Measurements from ENCODE around the gene ATP5PB.

ATP5PB gene

DNA sequence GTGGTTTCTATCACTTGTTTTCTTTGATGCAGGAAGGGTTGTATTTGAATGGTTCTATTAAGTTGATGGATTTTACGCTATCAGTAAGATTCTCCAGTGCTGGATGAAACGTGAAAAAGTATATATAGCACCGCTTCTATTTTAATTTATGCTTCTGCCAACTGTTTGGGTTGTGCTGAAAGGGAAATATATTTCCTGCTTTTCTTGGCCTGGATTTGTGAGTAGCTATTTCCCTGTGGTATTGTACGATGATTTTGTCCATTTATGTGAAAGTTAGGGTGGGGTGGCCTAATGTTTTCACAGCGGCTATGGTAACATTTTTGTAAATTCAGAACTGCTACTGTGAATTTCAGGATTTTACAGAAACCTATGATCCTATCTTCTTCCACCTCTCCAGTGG, 24.8 kb downstream of the ATP5PB start:
- no peaks in the 10 kb centered on the region for H3K9me2 ChIP-seq (ENCODE audit: low read depth, low read length)
- no peak overlapping the region for H3K4me2 ChIP-seq (ENCODE audit: low read length)
- H4K20me1 ChIP-seq (ENCODE audit: insufficient read depth, low read length) = no peaks in the 10 kb centered on the region
- no peak overlapping the region for H2AFZ ChIP-seq (ENCODE audit: low read length)
- no peak overlapping the region for H3K4me3 ChIP-seq (ENCODE audit: low read depth, low read length, poor library complexity, severe bottlenecking)
- H3K36me3 ChIP-seq (ENCODE audit: insufficient read depth, low read length) = peaks cover 14% of the 10 kb centered on the region
- no peaks in the 10 kb centered on the region for H3K9me3 ChIP-seq (ENCODE audit: low read length)
- H3K27ac ChIP-seq (ENCODE audit: low read depth, low read length, poor library complexity, severe bottlenecking) = no peak overlapping the region
- H3F3A ChIP-seq (ENCODE audit: insufficient read depth, low read length) = no peaks in the 10 kb centered on the region
- H3K9ac ChIP-seq (ENCODE audit: low read length) = no peak overlapping the region
- H3K79me2 ChIP-seq (ENCODE audit: insufficient read depth, low read length) = no peaks in the 10 kb centered on the region
- H3K4me1 ChIP-seq (ENCODE audit: insufficient read depth, low read length, severe bottlenecking) = peaks cover 39% of the 10 kb centered on the region
- no peak for TF ChIP-seq CTCF (IDR thresholded peaks at IDR 0.05; ENCODE audit: low read length)
- no peak for TF ChIP-seq EZH2 (IDR thresholded peaks at IDR 0.05; ENCODE audit: borderline replicate concordance, low read length)
- H3K27me3 ChIP-seq (ENCODE audit: insufficient read depth, low read length) = no peaks in the 10 kb centered on the region

DNA sequence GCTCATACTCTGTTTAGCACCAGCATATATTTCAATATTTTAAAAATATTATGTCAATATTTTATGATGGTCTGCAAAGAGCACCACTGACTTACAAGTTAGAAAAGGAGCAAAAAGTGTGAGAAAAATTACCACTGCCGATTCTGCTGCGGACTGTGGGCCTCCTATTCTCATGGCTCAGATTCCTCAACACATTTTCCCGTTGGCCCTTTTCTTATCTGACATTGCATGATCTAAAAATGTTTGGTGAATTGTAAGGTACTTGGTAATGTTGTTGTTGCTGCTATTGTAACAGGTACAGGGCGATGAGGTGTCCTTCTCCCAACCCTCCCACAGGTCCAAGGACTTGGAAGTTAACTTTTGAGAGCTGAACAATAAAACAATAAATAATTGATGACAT, 25.3 kb downstream of the ATP5PB start:
- H2AFZ ChIP-seq (ENCODE audit: low read length) = no peak overlapping the region
- H3K9ac ChIP-seq (ENCODE audit: low read length) = no peak overlapping the region
- no peaks in the 10 kb centered on the region for H3K9me3 ChIP-seq (ENCODE audit: low read length)
- peaks cover 10% of the 10 kb centered on the region; the same call in 1 of the 2 replicates for H3K36me3 ChIP-seq (ENCODE audit: insufficient read depth, low read length)
- H3K27me3 ChIP-seq (ENCODE audit: insufficient read depth, low read length) = no peaks in the 10 kb centered on the region
- no peaks in the 10 kb centered on the region for H3K9me2 ChIP-seq (ENCODE audit: low read depth, low read length)
- peaks cover 39% of the 10 kb centered on the region for H3K4me1 ChIP-seq (ENCODE audit: insufficient read depth, low read length, severe bottlenecking)
- H3K27ac ChIP-seq (ENCODE audit: low read depth, low read length, poor library complexity, severe bottlenecking) = no peak overlapping the region
- H3F3A ChIP-seq (ENCODE audit: insufficient read depth, low read length) = no peaks in the 10 kb centered on the region
- H3K4me3 ChIP-seq (ENCODE audit: low read depth, low read length, poor library complexity, severe bottlenecking) = no peak overlapping the region
- H3K79me2 ChIP-seq (ENCODE audit: insufficient read depth, low read length) = no peaks in the 10 kb centered on the region
- TF ChIP-seq EZH2 (IDR thresholded peaks at IDR 0.05; ENCODE audit: borderline replicate concordance, low read length) (no peak), CTCF (IDR thresholded peaks at IDR 0.05; ENCODE audit: low read length) (no peak)
- H4K20me1 ChIP-seq (ENCODE audit: insufficient read depth, low read length) = no peaks in the 10 kb centered on the region
- no peak overlapping the region for H3K4me2 ChIP-seq (ENCODE audit: low read length)

- H3K9ac ChIP-seq (ENCODE audit: low read length) = no peak overlapping the region
- peaks cover 33% of the 10 kb centered on the region for H3K4me1 ChIP-seq (ENCODE audit: insufficient read depth, low read length, severe bottlenecking)
- no peaks in the 10 kb centered on the region for H3F3A ChIP-seq (ENCODE audit: insufficient read depth, low read length)
- H3K27ac ChIP-seq (ENCODE audit: low read depth, low read length, poor library complexity, severe bottlenecking) = no peak overlapping the region
- no peaks in the 10 kb centered on the region for H3K9me2 ChIP-seq (ENCODE audit: low read depth, low read length)
- H2AFZ ChIP-seq (ENCODE audit: low read length) = no peak overlapping the region
- TF ChIP-seq EZH2 (IDR thresholded peaks at IDR 0.05; ENCODE audit: borderline replicate concordance, low read length) (no peak), CTCF (IDR thresholded peaks at IDR 0.05; ENCODE audit: low read length) (no peak)
- H3K27me3 ChIP-seq (ENCODE audit: insufficient read depth, low read length) = no peaks in the 10 kb centered on the region
- no peak overlapping the region for H3K4me2 ChIP-seq (ENCODE audit: low read length)
- H4K20me1 ChIP-seq (ENCODE audit: insufficient read depth, low read length) = no peaks in the 10 kb centered on the region
- no peak overlapping the region for H3K4me3 ChIP-seq (ENCODE audit: low read depth, low read length, poor library complexity, severe bottlenecking)
- H3K9me3 ChIP-seq (ENCODE audit: low read length) = no peaks in the 10 kb centered on the region
- no peaks in the 10 kb centered on the region for H3K79me2 ChIP-seq (ENCODE audit: insufficient read depth, low read length)
- no peaks in the 10 kb centered on the region for H3K36me3 ChIP-seq (ENCODE audit: insufficient read depth, low read length)
These were observed 26.4 kb downstream of the ATP5PB start for GRCh38 chr1:111475701-111476100.
